BE2C (cell line): ENCODE measurements around the gene SPHK2.

Source experiments
- DNase-seq: peaks from one replicate; pipeline ENCODE4 v3.0.0-alpha.2; 2020
- H3K27me3 ChIP-seq: fragments of 250-450 bp; sonication (Bioruptor Pico); 2 replicates; pipeline ENCODE4 v1.5.1; 2020; ENCODE audit warnings: mild to moderate bottlenecking
- H3K36me3 ChIP-seq: fragments of 250-450 bp; sonication (Bioruptor Pico); 2 replicates; pipeline ENCODE4 v1.5.1; 2020; ENCODE audit warnings: mild to moderate bottlenecking
- H3K4me1 ChIP-seq: fragments of 250-450 bp; sonication (Bioruptor Pico); 2 replicates; pipeline ENCODE4 v1.5.1; 2020
- H3K4me3 ChIP-seq: 2 replicates; pipeline ENCODE4 v1.5.1; 2011; ENCODE audit warnings: low read depth, low read length
- H3K9me3 ChIP-seq: fragments of 250-450 bp; sonication (Bioruptor Pico); 2 replicates; pipeline ENCODE4 v1.5.1; 2020
- CTCF ChIP-seq: IDR thresholded peaks from 2 replicates; pipeline ENCODE4 v1.5.1; 2012; ENCODE audit warnings: mild to moderate bottlenecking, low read depth, low read length

Gene SPHK2

GRCh38 chr19:48595833-48596232 lies 23.5 kb upstream of the SPHK2 start:
- DNase-seq, result no peak
- H3K36me3 ChIP-seq, result no peaks in the 10 kb centered on the region
- H3K4me3 ChIP-seq, result no peak overlapping the region
- no peaks in the 10 kb centered on the region for H3K4me1 ChIP-seq
- TF ChIP-seq CTCF, result no peak
- peaks cover 12% of the 10 kb centered on the region for H3K27me3 ChIP-seq
- H3K9me3 ChIP-seq, result no peaks in the 10 kb centered on the region

GRCh38 chr19:48596237-48596636 lies 23.1 kb upstream of the SPHK2 start:
- Histone ChIP-seq H3K36me3 (no peaks in the 10 kb centered on the region), H3K27me3 (peaks cover 12% of the 10 kb centered on the region), H3K9me3 (no peaks in the 10 kb centered on the region), H3K4me1 (no peaks in the 10 kb centered on the region), H3K4me3 (no peak overlapping the region)
- DNase-seq, result no peak
- TF ChIP-seq CTCF, result no peak

GRCh38 chr19:48596679-48597465 lies 22.4 kb upstream of the SPHK2 start:
- Histone ChIP-seq H3K4me1 (no peaks in the 10 kb centered on the region), H3K4me3 (no peak overlapping the region), H3K27me3 (peaks cover 12% of the 10 kb centered on the region), H3K9me3 (no peaks in the 10 kb centered on the region), H3K36me3 (no peaks in the 10 kb centered on the region)
- TF ChIP-seq CTCF, result no peak
- no peak for DNase-seq

- Histone ChIP-seq H3K9me3 (no peaks in the 10 kb centered on the region), H3K4me1 (no peaks in the 10 kb centered on the region), H3K27me3 (peaks cover 12% of the 10 kb centered on the region), H3K4me3 (no peak overlapping the region), H3K36me3 (no peaks in the 10 kb centered on the region)
- no peak for TF ChIP-seq CTCF
- no peak for DNase-seq
Observed at GRCh38 chr19:48598996-48599700, 20.2 kb upstream of the SPHK2 start.

- Histone ChIP-seq H3K36me3 (no peaks in the 10 kb centered on the region), H3K4me1 (no peaks in the 10 kb centered on the region), H3K9me3 (no peaks in the 10 kb centered on the region), H3K27me3 (peaks cover 12% of the 10 kb centered on the region), H3K4me3 (no peak overlapping the region)
- DNase-seq, result no peak
- no peak for TF ChIP-seq CTCF
Observed at GRCh38 chr19:48600679-48601417, 18.5 kb upstream of the SPHK2 start.

- Histone ChIP-seq H3K27me3 (peaks cover 12% of the 10 kb centered on the region), H3K36me3 (no peaks in the 10 kb centered on the region), H3K4me3 (no peak overlapping the region), H3K9me3 (no peaks in the 10 kb centered on the region), H3K4me1 (no peaks in the 10 kb centered on the region)
- DNase-seq, result no peak
- TF ChIP-seq CTCF, result no peak
Observed at GRCh38 chr19:48603001-48603400, 16.3 kb upstream of the SPHK2 start.
